Left colon (tissue), 2 donors: ENCODE data around the gene CCDC150. TPM values are rescaled to one million over a fixed set of nuclear protein-coding genes. Genes with fewer than 3 reads are reported as not detected.
"Not testable (repeated sequence)": the region's sequence is repeated elsewhere in the genome, so short reads cannot be mapped to it uniquely, and the experiment has no call there.

Experiments used
- ATAC-seq: fragments of 200-7000 bp; cut with Tn5 transposase; one replicate; pipeline ENCODE4 v1.9.1; 2020; ENCODE audit warnings: mild to moderate bottlenecking, moderate library complexity
- DNase-seq, 2 donors: peaks; one replicate each; pipeline ENCODE4 v3.0.0-alpha.2; 2020
- intact Hi-C, 2 donors: fragments of 100-400 bp; cut with DNase I in 1 of 2; cut with micrococcal nuclease in 1 of 2; formaldehyde crosslinking; loops; one replicate each; pipeline versions ENCODE4 v1.11.2 to v1.14.0; 2022; cut with DNase I, micrococcal nuclease
- long read RNA-seq: library from polyadenylated mRNA; unstranded; transcript quantifications from one replicate; pipeline ENCODE4 v2.0.0, GENCODE V29; 2021
- total RNA-seq, 2 donors: library from RNA; stranded (reverse); fragmentation: NEBNext Ultra II Directional; extraction: Animal tissue kit (Norgen Biotek cat#: 25700); gene quantifications; one replicate each; pipeline ENCODE4 v1.2.1, GENCODE V29; 2021
- donor health status: DM: no; HTN: no; CAD: no.
- donor health status: DM: yes; HTN: yes; CAD: no.

Gene CCDC150
- total RNA-seq = 1 to 10 TPM; 1.6 to 5.8 TPM
- long read RNA-seq, partial matches to known transcripts = 0 of 1 reads
- long read RNA-seq, other reads (novel, unspliced or antisense) = 1 of 1 reads

DNA sequence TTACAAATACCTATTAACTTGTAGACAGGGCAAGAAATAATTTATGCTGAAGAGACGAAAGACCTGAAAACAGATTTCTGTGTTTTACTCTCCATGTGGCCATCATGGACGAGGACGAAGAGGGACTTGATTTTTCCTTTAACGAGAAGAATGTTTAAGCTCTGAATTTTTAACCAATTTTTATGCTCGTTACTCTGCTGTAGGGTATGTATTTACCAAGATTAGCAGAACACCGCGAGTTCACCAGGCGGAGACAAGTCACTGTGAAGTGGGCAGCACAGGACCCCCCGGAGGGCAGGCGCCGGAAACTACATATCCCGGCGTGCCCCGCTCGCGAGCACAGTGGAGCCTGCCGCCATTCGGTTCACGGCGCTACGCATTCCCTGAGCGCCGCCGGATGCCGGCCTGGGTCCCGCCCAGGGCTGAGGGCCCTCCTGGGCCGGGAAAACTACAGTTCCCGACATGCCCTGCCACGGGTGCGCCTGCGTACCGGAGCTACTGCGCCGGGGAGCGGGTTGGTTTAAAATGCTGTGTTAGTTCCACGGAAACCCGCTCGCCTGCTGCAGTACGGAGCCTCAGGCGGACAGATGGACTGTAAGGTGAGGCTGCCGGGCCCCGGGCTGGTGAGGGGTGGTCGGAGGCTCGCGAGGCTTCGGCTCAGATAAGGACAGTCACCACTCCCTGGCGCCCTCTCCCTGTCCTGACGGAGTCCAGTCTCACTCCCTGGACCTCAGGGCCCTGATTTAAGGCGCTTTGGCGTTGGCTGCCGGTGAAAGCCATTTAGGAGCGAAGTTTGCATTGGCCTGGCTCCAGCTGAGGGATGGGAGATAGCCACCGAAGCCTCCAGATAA, at the start of gene CCDC150:
Gene CCDC150, plus strand, starts transcription at position 536 of the 851 bp plus-strand sequence. Its CDS starts 52 bp downstream, at position 588.
- peak; percentile 90 to 95 for DNase-seq
- ATAC-seq = peak; percentile 100
- intact Hi-C loops = loop anchor here in 1 of 2 donors (10.0 kb wide), 1 partner anchor 165 kb away; the partner anchor contains the start of gene C2orf66

GRCh38 chr2:196590286-196590685, 49.2 kb upstream of the CCDC150 start:
- DNase-seq (no peak), ATAC-seq (no peak)
- intact Hi-C loops = no loop called here

GRCh38 chr2:196591004-196591403, 48.5 kb upstream of the CCDC150 start:
- intact Hi-C loops = no loop called here
- no peak for ATAC-seq
- DNase-seq = no peak

DNA sequence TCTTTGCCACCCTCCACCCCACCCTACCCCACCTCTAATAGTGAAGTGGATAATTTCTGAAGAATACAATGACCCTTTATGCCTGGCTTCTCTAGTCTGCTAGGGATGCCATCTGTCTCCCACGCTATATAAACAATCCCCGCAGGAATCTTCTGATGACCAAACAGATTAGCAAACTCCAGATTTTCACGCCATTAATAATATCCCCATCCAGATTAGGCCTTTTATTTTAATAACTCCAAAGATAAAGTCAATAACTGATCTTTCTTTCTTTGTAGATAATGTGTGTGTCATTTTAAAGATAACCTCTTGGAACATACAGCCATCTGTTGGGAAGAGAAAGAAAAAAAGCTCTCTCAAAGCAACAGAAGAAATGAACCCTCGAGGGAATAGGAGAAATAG, 47.9 kb upstream of the CCDC150 start:
- no peak for ATAC-seq

GRCh38 chr2:196592331-196592910, 47.1 kb upstream of the CCDC150 start:
- intact Hi-C loops = no loop called here
- peak; percentile 14 for ATAC-seq
- DNase-seq = peak in 1 of 2 donors; percentile 16

More for the DNA sequence above, 47.9 kb upstream of the CCDC150 start:
- DNase-seq = no peak
- intact Hi-C loops = no loop called here

DNA sequence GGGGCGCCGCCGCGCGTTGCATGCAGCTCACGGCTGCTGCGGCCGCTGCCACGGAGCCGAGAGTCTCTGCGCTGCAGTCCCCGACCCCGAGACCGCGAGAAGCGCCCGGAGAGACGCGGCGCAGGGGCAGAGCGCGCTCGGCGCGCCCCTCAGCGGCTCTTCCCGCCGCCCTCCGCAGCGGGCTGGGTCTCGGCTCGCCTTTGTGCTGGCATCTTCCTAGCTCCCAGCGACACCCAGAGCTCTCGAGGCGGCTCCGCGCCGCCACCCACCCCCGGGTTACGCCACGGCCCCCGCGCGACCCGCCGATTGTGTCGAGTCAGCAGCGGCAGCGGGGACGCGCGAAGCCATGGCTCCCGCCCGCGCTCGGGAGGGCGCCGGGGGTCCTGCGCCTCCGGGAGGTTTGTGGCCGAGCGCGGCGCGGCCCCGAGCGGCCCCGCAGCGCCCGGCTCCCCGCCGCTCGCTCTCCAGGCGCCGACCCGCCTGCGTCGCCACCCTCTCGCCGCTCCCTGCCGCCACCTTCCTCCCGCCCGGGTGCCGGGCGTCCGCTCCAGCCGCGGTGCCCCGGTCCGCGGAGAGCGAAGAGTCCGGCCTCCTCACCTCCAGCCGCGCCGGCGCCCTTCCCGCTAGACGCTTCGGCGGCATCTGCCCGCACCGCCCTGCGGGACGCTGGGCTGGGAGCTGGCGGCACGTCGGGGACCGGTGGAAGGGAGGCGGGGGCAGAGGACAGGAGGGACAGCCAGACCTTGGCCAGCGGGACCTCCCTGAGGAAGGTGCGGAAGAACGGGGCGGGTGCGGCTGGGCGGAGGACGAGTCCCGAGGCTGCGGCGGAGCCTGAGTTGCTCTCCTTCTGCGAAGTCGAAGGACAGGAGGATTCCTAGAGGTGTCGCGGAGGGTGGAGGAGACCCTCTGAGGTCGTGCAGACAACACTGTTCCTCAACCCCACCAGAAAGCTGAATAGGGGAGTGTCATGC, 46.3 kb upstream of the CCDC150 start, which contains the start of gene HECW2:
Gene HECW2, minus strand, starts transcription at position 644 of the 971 bp plus-strand sequence.
- intact Hi-C loops = no loop called here
- DNase-seq = peak in 1 of 2 donors; percentile 10
- ATAC-seq = peak; percentile 56

DNA sequence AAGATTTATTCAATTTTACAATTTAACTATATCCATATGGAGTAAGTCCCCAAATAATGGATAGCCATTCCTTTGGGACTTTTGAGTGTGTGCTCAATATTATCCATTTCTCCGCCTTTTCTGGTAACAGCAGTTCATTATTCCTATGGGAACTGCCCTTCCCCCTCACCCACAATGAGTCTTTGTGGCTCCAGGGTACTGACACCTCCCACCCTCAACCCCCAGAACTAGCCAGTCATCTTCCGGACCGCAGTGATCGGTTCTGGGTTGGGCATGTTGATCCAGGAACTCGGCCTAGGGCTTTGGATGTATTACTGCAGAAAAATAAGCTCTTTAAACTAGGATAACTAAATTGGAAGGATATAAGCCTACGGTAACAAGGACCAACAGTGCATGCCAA, 45.4 kb upstream of the CCDC150 start:
- ATAC-seq (no peak), DNase-seq (no peak)
- intact Hi-C loops = no loop called here

DNA sequence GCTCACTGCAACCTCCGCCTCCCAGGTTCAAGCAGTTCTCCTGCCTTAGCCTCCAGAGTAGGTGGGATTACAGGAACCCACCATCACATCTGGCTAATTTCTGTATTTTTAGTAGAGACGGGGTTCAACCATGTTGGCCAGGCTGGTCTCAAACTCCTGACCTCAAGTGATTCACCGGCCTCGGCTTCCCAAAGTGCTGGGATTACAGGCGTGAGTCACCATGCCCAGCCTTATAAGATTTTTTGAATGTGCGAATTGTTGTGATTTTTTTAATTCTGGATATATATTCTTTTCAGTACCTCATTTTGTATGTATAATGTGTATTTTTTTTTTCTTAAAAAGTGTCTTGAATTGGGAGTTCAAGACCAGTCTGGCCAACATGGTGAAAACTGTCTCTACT, 42.0 kb upstream of the CCDC150 start:
- intact Hi-C loops = no loop called here
- DNase-seq (no peak), ATAC-seq (no peak)

- ATAC-seq (no peak), DNase-seq (no peak)
- intact Hi-C loops = no loop called here
Measured at GRCh38 chr2:196598412-196598811, 41.1 kb upstream of the CCDC150 start.

GRCh38 chr2:196598846-196599245, 40.7 kb upstream of the CCDC150 start:
- ATAC-seq (no peak), DNase-seq (no peak)
- intact Hi-C loops = no loop called here

DNA sequence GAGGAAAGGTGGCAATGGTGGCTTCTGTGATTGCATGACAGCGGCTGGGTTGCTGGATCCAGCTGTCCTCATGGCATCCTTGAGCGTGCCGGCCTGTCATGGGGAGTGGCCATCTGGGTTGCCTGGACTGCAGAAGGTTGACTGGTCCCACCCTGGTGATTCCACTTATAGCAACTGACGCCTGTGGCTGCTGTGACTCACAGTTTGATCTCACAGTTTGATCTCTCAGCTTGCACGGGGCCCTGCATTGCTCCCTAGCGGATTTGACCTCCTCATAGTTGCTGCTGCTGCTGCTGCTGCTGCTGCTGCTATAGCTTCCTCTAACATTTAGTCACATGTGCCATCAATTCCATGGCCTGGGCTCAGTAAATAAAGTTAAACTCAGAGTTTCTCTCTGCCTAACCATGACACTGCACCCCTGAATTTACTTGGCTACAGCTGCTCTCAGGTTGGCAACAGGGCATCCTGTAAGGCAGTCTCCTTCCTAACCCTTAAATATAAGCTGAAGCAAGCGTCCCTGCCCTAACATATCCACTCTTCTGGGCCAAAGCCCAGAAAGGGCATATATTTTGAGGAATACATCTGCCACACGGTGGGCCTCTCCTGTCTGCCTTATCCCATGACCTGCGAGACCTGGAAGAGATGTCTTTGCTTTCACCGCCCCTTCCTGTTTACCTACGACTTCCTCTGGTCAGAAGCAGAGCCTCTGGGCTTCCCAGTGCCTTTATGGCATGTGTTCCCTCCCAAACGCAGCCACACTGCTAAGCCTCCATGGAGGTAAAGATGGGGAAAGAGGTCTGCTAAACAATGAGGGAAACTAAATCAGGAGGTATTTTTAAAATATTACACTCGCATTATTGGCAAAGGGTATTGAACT, 37.8 kb upstream of the CCDC150 start:
- no peak for DNase-seq
- no peak for ATAC-seq
- intact Hi-C loops = no loop called here

- no peak for ATAC-seq
- no peak for DNase-seq
- intact Hi-C loops = no loop called here
Measured at GRCh38 chr2:196604196-196604595, 35.3 kb upstream of the CCDC150 start.

DNA sequence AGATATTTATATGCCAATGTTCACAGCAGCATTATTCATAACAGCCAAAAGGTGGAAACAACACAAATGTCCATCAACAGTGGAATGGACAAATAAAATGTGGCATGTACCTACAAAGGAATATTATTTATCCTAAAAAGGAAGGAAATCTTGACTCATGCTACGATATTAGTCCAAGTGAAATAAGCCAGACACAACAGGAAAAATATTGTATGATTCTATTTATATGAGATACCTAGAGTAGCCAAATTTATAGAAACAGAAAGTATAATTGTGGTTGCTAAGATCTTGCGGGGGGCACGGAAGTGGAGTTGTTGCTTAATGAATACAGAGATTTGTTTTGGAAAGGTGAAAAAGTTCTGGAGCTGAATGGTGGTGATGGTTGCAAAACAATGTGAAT, 33.0 kb upstream of the CCDC150 start:
- no peak for DNase-seq
- intact Hi-C loops = no loop called here
- ATAC-seq = no peak

DNA sequence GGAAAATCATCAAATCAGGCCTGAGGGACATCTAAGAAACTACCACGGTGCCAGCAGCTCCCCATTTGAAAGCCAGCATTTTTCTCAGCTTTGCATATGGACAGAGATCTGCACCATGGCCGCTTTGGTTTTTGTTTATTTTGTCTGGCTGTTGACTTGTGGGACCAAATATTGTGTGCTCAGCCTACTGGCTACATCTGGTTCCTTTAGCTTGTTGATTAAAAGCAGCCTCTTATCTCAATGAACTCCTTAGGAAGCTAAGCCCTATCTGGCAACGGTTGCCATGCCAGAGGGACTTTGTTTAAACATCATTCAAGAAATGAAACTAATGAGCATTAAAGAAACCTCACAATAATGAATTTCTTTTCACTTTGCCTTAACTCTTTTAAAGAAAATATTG, 32.4 kb upstream of the CCDC150 start:
- DNase-seq (no peak), ATAC-seq (no peak)

DNA sequence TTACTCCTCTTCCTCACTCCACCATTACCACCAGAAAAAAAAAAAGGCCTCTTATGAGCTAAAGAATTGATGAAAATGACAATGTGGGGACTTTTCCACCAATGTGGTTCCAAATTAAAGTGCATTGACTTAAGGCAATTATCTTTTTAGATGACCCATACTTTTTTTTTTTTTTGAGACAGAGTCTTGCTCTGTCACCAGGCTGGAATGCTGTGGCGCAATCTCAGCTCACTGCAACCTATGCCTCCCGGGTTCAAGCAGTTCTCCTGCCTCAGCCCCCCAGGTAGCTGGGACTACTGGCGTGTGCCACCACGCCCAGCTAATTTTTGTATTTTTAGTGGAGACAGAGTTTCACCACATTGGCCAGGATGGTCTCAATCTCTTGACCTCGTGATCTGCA, 31.6 kb upstream of the CCDC150 start:
- intact Hi-C loops, ATAC-seq, DNase-seq: not testable (repeated sequence)

More for the DNA sequence above, 32.4 kb upstream of the CCDC150 start:
- intact Hi-C loops = no loop called here

- intact Hi-C loops = no loop called here
- ATAC-seq = no peak
- DNase-seq = no peak
Measured at GRCh38 chr2:196609806-196610205, 29.7 kb upstream of the CCDC150 start.

DNA sequence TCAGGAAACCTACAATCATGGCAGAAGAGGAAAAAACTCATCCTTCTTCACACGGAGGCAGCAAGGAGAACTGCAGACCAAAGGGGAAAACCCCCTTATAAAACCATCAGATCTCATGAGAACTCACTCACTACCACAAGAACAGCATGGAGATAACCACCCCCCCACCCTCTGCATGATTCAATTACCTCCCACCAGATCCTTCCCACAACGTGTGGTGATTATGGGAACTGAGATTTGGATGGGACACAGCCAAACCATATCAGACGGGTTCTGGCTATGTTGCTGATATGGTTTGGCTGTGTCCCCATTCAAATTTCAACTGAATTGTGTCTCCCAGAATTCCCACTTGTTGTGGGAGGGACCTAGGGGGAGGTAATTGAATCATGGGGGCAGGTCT, 28.7 kb upstream of the CCDC150 start:
- no peak for ATAC-seq
- DNase-seq = no peak
- intact Hi-C loops = no loop called here

- DNase-seq (no peak), ATAC-seq (no peak)
- intact Hi-C loops = no loop called here
Measured at GRCh38 chr2:196613302-196613701, 26.2 kb upstream of the CCDC150 start.
